DOHH2 (cell line): Measurements from ENCODE around the gene UAP1L1.

ENCODE experiments used
- CTCF ChIP-seq: fragments of 200-600 bp; sonication (generic); IDR thresholded peaks from one replicate; pipeline ENCODE4 v1.5.1; 2014; ENCODE audit warnings: antibody characterized with exemption, mild to moderate bottlenecking, low read depth, low read length; ENCODE audit not compliant: poor library complexity, severe bottlenecking
- EZH2phosphoT487 ChIP-seq: fragments of 200-600 bp; sonication (generic); IDR thresholded peaks from 2 replicates; pipeline ENCODE4 v1.6.1; 2017; ENCODE audit warnings: borderline replicate concordance, mild to moderate bottlenecking, antibody characterized with exemption, low read length, moderate library complexity, mixed read lengths

- no peak for TF ChIP-seq CTCF
- no peak for TF ChIP-seq EZH2phosphoT487
These were observed 40.3 kb upstream of the UAP1L1 start for GRCh38 chr9:137037035-137037434.
